Kidney glomerular epithelial cell (primary cell): ENCODE data around the gene XBP1.
A peak's percentile ranks its signal among the peaks of the same experiment; 100 is the strongest.
"Not testable (repeated sequence)": the region's sequence is repeated elsewhere in the genome, so short reads cannot be mapped to it uniquely, and the experiment has no call there.

Experiments
- DNase-seq: peaks from one replicate; lab custom pipeline; 2025; lab: John Stamatoyannopoulos, UW

The XBP1 gene

DNA sequence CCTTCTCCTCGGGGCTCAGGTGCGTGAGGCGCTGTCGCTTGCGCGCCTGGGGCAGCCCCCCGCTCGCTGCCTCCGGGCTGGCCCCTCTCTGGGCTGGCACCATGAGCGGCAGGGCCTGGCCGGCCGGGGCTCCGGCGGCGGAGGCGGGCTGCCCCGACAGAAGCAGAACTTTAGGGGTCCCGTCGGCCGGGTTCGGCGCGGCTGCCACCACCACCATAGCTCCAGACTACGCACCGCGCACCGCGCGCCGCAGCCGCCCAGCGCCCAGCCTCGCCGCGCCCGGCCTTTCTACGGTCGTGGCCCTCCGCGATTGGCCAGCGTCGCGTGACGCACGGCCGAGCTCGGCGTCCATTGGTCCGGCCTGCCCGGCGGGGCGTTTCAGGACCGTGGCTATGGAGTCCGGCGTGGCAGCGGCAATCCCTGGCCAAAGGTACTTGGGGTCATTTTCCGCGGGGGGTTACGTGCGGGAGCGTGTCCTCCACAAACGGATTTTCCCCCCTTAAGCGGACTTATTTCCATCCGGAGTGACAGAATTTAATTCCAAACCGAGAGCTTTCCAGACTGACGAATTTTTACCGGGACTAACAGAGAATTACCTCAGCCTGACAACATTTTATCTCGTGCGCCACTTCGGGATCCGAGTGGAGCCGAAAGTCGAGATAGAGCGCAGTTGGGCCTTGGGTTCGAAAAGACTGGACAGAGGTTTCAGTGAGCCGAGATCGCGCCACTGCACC, at the start of gene XBP1:
Gene XBP1, minus strand, starts transcription at position 262 of the 734 bp plus-strand sequence.
- peak; percentile 84 for DNase-seq

DNA sequence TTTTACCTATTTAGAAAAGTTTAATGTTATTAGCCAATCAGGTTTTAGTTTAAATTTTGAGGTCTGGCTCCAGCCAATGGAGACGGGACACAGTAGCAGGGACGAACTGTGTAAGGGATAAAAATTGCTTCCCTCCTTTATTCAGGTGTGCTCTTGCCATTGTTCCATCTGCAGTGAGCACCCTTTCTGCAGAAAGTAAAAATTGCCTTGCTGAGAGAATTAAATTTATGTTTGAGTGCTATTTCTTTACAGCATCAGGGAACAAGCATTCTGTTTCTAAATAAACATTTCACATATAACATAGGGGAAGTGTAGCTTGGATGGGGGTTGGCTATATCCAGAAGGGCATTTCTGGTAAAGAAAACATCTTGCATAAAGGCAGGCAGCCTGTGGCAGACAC, 46.6 kb upstream of the XBP1 start:
- DNase-seq: no peak

DNA sequence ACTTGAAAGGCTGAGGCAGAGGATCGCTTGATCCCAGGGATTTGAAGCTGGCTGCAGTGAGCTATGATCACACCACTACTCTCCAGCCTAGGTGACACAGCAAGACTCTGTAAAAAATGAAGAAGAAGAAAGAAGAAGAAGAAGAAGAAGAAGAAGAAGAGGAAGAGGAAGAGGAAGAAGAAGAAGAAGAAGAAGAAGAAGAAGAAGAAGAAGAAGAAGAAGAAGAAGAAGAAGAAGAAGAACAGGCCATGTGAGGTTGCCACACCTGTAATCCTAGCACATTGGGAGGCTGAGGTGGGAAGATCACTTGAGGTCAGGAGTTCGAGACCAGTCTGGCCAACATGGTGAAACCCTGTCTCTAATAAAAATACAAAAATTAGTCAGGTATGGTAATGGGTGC, 43.9 kb upstream of the XBP1 start:
- DNase-seq: not testable (repeated sequence)

DNA sequence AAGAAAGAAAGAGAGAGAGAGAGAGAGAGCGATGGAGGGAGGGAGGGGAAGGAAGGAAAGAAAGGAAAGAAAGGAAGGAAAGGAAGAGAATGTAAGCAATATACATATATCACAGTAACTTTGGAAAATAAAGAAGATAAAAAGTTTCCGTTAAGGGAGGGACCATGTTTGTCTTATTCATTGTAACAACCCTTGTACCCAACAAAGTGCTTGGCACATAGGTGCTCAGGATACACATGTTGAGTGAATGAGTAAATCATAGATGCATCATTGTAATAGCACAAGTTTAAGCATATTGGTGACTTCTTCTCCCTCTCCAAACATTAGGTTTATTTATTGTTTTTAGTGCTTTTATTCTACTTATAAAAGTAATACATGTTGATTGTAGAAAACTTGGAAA, 43.3 kb upstream of the XBP1 start:
- no peak for DNase-seq

GRCh38 chr22:28841111-28841510, 40.7 kb upstream of the XBP1 start:
- no peak for DNase-seq

DNA sequence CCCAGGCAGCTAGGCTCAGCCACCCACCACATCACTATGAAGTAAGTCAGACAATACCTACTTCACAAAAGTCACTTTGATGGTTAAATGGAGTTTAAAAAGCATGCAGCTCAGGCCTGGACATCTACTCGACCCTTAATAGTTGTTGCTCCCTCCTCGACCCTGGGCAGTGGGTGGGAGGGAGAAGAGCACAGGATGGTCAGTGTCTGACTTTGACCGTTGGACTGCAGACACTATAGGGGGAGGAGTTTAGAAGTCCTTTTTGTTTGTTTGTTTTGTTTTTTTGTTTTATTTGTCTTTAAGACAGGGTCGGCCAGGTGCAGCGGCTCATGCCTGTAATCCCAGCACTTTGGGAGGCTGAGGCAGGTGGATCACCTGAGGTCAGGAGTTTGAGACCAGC, 38.6 kb upstream of the XBP1 start:
- no peak for DNase-seq

GRCh38 chr22:28837640-28838039, 37.3 kb upstream of the XBP1 start:
- DNase-seq: no peak

- no peak for DNase-seq
These were observed 35.3 kb upstream of the XBP1 start for GRCh38 chr22:28835630-28836189.

GRCh38 chr22:28833276-28833923, 33.0 kb upstream of the XBP1 start:
- DNase-seq: no peak

GRCh38 chr22:28832731-28833130, 32.4 kb upstream of the XBP1 start:
- DNase-seq: no peak

- DNase-seq: no peak
These were observed 31.0 kb upstream of the XBP1 start for GRCh38 chr22:28831140-28832072.

- DNase-seq: no peak
These were observed 30.1 kb upstream of the XBP1 start for GRCh38 chr22:28830441-28830840.

DNA sequence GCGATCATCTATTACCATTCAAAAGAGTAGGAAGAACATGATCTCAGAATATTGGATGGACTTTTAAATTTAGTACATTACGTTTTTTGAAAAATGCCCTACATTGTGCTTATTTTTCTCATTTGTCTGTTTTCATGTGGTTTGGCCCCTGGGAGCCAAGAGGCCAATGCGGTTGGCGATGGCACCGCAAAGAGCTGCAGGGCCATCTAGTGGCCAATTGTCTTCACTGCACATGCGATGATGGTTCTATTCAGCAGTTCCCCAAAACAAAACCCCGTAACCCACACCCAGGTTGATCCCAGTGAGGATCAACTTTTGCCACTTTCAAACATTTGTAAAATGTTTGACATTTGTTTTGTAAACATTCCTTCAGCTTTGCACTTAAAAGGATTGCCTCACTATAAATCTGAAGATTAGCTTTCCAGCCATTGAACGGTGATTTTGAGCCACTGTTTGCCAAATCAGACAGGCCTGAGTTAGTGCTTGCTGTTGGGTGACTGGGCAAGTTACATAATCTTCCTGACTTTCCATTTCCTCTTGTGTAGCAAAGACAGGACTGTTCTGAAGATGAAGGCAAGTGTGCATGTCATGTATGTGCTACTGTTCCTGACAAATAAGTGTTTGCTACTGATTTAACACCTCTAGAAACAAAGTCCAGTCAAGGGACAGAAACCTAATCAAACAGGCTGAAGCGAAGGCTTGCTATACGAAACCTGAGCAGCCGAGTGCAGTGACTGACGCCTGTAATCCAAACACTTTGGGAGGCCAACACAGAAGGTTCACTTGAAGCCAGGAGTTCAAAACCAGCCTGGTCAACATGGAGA, 29.2 kb upstream of the XBP1 start:
- DNase-seq: peak; percentile 42

GRCh38 chr22:28826921-28827320, 26.6 kb upstream of the XBP1 start:
- no peak for DNase-seq

- DNase-seq: not testable (repeated sequence)
These were observed 26.1 kb upstream of the XBP1 start for GRCh38 chr22:28826430-28826829.

GRCh38 chr22:28824455-28824854, 24.1 kb upstream of the XBP1 start:
- DNase-seq: not testable (repeated sequence)

DNA sequence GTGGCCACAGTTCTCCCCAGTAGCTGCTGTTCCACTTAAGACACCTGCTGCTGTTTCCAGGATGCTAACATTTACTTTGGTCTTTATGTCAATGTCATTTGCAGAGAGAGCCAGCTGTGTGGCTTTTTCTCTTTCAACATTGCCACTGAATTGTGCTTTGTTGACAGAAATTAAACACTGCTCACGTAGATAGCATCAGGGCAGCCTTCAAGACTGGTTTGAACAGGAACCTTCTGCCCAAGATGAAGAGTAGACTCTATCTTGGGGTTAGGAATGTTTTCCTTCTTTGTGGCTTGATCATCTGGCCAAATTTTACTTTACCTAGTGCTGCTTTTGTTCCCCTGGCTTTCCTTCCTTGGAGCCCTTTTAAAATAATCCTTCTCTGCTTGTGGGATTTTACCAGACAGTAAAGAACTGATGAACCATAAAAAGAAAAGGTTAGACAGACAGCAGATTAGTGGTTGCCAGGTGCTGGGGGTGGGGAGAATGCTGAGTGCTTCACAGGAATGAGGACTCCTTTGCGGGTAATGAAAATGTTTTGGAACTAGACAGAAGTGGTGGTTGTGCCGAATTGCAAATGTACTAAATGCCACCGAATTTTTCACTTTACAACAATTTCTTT, 22.7 kb upstream of the XBP1 start:
- peak; percentile 37 for DNase-seq

GRCh38 chr22:28821452-28821851, 21.1 kb upstream of the XBP1 start:
- DNase-seq: no peak

DNA sequence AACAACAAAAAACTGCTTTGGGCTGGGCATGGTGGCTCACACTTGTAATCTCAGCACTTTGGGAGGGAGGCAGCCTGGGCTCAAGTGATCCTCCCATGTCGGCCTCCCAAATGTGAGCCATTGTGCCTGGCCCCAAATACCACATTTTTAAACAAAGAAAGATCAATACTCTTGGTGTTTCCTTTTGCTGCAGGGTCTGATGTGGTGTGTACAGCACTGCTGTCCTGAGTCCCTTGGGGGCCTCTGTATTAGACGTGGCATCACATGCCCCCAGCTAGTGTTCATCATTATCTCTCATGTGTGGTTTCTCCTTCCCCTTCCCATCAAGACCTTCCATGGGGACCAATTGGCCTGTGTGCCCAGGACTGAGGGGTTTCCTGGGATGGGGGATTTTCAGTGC, 20.5 kb upstream of the XBP1 start:
- no peak for DNase-seq

GRCh38 chr22:28819253-28820096, 19.1 kb upstream of the XBP1 start:
- DNase-seq: no peak
